DOHH2 (cell line): ENCODE measurements around the gene PODN.

ENCODE experiments used
- EZH2phosphoT487 ChIP-seq: fragments of 200-600 bp; sonication (generic); IDR thresholded peaks from 2 replicates; pipeline ENCODE4 v1.6.1; 2017; ENCODE audit warnings: borderline replicate concordance, mild to moderate bottlenecking, antibody characterized with exemption, low read length, moderate library complexity, mixed read lengths
- TF ChIP-seq, protein P1 (sequence below): fragments of 200-600 bp; sonication (generic); IDR thresholded peaks from one replicate; pipeline ENCODE4 v1.5.1; 2014; ENCODE audit warnings: antibody characterized with exemption, mild to moderate bottlenecking, low read depth, low read length; ENCODE audit not compliant: poor library complexity, severe bottlenecking

DNA sequence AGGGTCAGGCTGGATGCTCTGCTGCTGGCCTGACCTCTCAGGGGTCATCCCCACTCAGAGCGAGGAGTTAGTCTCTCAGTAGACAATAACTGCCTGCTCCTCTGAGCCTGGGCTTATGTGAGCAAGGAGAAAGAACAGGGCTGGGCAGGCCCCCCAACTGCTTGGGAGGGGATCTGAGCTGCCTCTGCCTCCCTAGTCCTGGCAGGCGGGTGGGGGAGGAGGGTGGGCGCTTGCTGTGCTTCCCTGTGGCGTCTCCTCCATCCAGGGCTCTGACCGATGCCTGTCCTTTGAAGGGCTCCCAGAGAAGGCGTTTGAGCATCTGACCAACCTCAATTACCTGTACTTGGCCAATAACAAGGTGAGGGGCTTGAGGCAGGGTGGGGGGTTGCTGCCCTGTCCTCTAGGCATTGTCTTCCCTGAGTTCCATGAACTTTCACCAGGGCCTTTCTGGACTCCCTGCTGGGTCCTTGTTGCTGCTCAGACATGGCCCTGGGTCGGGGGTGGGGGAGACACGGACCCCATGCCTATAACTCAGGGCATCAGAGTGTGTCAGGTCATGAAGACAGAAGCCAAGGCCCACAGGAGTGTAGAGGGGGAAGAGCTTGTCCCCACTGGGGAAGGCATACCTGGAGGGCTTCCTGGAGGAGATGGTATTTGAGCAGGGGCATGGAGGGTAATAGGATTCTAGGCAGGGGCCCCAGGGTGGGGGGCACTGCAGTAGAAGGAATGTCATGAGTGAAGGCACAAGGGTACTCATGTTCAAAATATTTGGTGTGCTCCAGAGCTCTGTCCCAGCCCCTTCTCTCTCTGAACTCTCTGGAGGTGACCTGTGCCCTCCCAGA lies 12.5 kb downstream of the PODN start:
- TF ChIP-seq, protein P1, sequence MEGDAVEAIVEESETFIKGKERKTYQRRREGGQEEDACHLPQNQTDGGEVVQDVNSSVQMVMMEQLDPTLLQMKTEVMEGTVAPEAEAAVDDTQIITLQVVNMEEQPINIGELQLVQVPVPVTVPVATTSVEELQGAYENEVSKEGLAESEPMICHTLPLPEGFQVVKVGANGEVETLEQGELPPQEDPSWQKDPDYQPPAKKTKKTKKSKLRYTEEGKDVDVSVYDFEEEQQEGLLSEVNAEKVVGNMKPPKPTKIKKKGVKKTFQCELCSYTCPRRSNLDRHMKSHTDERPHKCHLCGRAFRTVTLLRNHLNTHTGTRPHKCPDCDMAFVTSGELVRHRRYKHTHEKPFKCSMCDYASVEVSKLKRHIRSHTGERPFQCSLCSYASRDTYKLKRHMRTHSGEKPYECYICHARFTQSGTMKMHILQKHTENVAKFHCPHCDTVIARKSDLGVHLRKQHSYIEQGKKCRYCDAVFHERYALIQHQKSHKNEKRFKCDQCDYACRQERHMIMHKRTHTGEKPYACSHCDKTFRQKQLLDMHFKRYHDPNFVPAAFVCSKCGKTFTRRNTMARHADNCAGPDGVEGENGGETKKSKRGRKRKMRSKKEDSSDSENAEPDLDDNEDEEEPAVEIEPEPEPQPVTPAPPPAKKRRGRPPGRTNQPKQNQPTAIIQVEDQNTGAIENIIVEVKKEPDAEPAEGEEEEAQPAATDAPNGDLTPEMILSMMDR = no peak
- no peak for TF ChIP-seq EZH2phosphoT487
